Measurements from ENCODE around the gene TAF1. TPM values are rescaled to one million over a fixed set of nuclear protein-coding genes. Genes with fewer than 3 reads are reported as not detected.
"Not testable (repeated sequence)": the region's sequence is repeated elsewhere in the genome, so short reads cannot be mapped to it uniquely, and the experiment has no call there.

TAF1 gene
- total and polyA plus RNA-seq, 4 donors: 5.5 to 58.5 (median 30.1) TPM

DNA sequence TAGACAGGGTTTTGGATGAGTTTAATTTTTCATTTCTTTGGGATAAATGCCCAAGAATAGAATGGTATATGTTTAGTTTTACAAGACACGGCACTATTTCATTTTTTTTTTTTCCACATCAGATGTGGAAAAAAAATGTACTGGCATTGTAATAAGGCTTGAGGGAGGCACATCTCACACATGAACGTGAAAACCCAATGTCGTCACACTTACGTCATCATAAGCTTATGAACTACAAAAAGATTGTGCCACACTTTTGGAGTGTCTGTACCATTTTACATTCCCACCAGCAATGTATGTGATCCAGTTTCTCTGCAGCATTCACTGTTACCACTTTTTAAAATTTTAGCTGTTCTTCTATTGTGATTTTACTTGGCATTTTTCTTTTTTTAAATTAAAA, 74.2 kb downstream of the TAF1 start:
- Histone ChIP-seq H3K4me1 (ENCODE audit: control insufficient read depth in 1 of 2, insufficient read depth in 2 of 2, low read length in 2 of 2) (no peaks in the 10 kb centered on the region), H3K27ac (ENCODE audit: low read depth in 1 of 2, low read length in 2 of 2) (no peak overlapping the region), H3K9me3 (ENCODE audit: control insufficient read depth, low read length) (no peaks in the 10 kb centered on the region), H3K36me3 (ENCODE audit: control insufficient read depth in 1 of 2, insufficient read depth in 2 of 2, low read length in 1 of 2) (no peaks in the 10 kb centered on the region), H3K27me3 (ENCODE audit: control insufficient read depth in 1 of 2, insufficient read depth in 2 of 2, low read length in 1 of 2) (no peaks in the 10 kb centered on the region), H3K4me3 (ENCODE audit: low read length in 2 of 2) (no peak overlapping the region)
- intact Hi-C loops (cut with DNase I): no loop called here
- DNase-seq (no peak), ATAC-seq (ENCODE audit: low FRiP score) (no peak)
- 73 to 75% methylated on average over 4 of the region's 4 CpGs for WGBS, 2 donors

GRCh38 chrX:71441809-71442208, 75.7 kb downstream of the TAF1 start:
- H3K36me3 ChIP-seq (ENCODE audit: control insufficient read depth in 1 of 2, insufficient read depth in 2 of 2, low read length in 1 of 2); H3K4me3 ChIP-seq (ENCODE audit: low read length in 2 of 2); H3K4me1 ChIP-seq (ENCODE audit: control insufficient read depth in 1 of 2, insufficient read depth in 2 of 2, low read length in 2 of 2); DNase-seq; H3K27me3 ChIP-seq (ENCODE audit: control insufficient read depth in 1 of 2, insufficient read depth in 2 of 2, low read length in 1 of 2); intact Hi-C loops (cut with DNase I); H3K27ac ChIP-seq (ENCODE audit: low read depth in 1 of 2, low read length in 2 of 2); H3K9me3 ChIP-seq (ENCODE audit: control insufficient read depth, low read length); ATAC-seq (ENCODE audit: low FRiP score): not testable (repeated sequence)
- whole genome bisulfite sequencing, 2 donors: 94 to 100% methylated on average over 2 of the region's 2 CpGs

DNA sequence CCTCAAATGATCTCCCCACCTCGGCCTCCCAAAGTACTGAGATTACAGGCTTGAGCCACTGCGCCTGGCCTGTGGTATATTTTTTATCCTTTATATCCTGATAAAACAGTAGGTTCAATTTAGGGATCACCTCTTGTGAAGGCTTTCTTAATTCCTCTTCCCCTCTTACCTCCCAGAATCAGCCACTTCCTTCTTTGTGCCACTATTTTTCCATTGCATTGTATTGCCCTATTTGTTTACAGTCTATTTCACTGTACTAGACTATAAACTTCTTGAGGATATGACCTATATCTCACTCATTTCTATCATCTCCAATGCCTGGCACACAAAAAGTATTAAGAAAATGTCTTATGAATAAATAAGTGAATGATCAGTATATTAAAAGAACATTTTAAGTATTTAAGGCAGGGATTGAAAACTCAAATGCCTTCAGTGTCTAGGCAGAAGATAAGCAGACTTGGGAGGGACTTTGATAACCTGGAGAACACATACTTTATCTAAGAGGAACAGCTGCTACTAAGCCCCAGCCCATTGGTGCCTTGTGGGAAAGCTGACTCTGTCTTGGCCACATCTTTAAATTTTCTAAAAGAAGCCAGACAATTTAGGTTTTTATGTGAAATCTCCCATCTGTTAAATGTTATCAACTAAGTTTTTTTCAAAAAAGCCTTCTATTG, 84.4 kb downstream of the TAF1 start:
- intact Hi-C loops (cut with DNase I): no loop called here
- H3K4me3 ChIP-seq (ENCODE audit: low read length in 2 of 2): no peak overlapping the region
- H3K27ac ChIP-seq (ENCODE audit: low read depth in 1 of 2, low read length in 2 of 2): no peak overlapping the region
- no peaks in the 10 kb centered on the region for H3K36me3 ChIP-seq (ENCODE audit: control insufficient read depth in 1 of 2, insufficient read depth in 2 of 2, low read length in 1 of 2)
- no peak for ATAC-seq (ENCODE audit: low FRiP score)
- no peak for DNase-seq
- H3K27me3 ChIP-seq (ENCODE audit: control insufficient read depth in 1 of 2, insufficient read depth in 2 of 2, low read length in 1 of 2): no peaks in the 10 kb centered on the region
- no peaks in the 10 kb centered on the region for H3K4me1 ChIP-seq (ENCODE audit: control insufficient read depth in 1 of 2, insufficient read depth in 2 of 2, low read length in 2 of 2)
- 85 to 98% methylated on average over 2 of the region's 2 CpGs for WGBS, 2 donors
- no peaks in the 10 kb centered on the region for H3K9me3 ChIP-seq (ENCODE audit: control insufficient read depth, low read length)

GRCh38 chrX:71451518-71451917, 85.4 kb downstream of the TAF1 start:
- ATAC-seq (ENCODE audit: low FRiP score); H3K4me1 ChIP-seq (ENCODE audit: control insufficient read depth in 1 of 2, insufficient read depth in 2 of 2, low read length in 2 of 2); H3K4me3 ChIP-seq (ENCODE audit: low read length in 2 of 2); H3K9me3 ChIP-seq (ENCODE audit: control insufficient read depth, low read length); DNase-seq; H3K27me3 ChIP-seq (ENCODE audit: control insufficient read depth in 1 of 2, insufficient read depth in 2 of 2, low read length in 1 of 2); H3K27ac ChIP-seq (ENCODE audit: low read depth in 1 of 2, low read length in 2 of 2); intact Hi-C loops (cut with DNase I); H3K36me3 ChIP-seq (ENCODE audit: control insufficient read depth in 1 of 2, insufficient read depth in 2 of 2, low read length in 1 of 2): not testable (repeated sequence)
- 84 to 88% methylated on average over 4 of the region's 6 CpGs for WGBS, 2 donors

GRCh38 chrX:71453056-71453455, 86.9 kb downstream of the TAF1 start:
- H3K36me3 ChIP-seq (ENCODE audit: control insufficient read depth in 1 of 2, insufficient read depth in 2 of 2, low read length in 1 of 2): peaks cover 0 to 2% of the 10 kb centered on the region in 2 donors
- intact Hi-C loops (cut with DNase I): no loop called here
- H3K27ac ChIP-seq (ENCODE audit: low read depth in 1 of 2, low read length in 2 of 2): no peak overlapping the region
- no peak overlapping the region for H3K4me3 ChIP-seq (ENCODE audit: low read length in 2 of 2)
- H3K4me1 ChIP-seq (ENCODE audit: control insufficient read depth in 1 of 2, insufficient read depth in 2 of 2, low read length in 2 of 2): no peaks in the 10 kb centered on the region
- H3K27me3 ChIP-seq (ENCODE audit: control insufficient read depth in 1 of 2, insufficient read depth in 2 of 2, low read length in 1 of 2): no peaks in the 10 kb centered on the region
- no peaks in the 10 kb centered on the region for H3K9me3 ChIP-seq (ENCODE audit: control insufficient read depth, low read length)
- WGBS, 2 donors: 81 to 91% methylated on average over 4 of the region's 4 CpGs
- DNase-seq (no peak), ATAC-seq (ENCODE audit: low FRiP score) (no peak)

GRCh38 chrX:71454222-71454621, 88.1 kb downstream of the TAF1 start:
- DNase-seq: no peak
- Histone ChIP-seq H3K9me3 (ENCODE audit: control insufficient read depth, low read length) (no peaks in the 10 kb centered on the region), H3K27ac (ENCODE audit: low read depth in 1 of 2, low read length in 2 of 2) (no peak overlapping the region), H3K27me3 (ENCODE audit: control insufficient read depth in 1 of 2, insufficient read depth in 2 of 2, low read length in 1 of 2) (no peaks in the 10 kb centered on the region), H3K4me3 (ENCODE audit: low read length in 2 of 2) (no peak overlapping the region), H3K36me3 (ENCODE audit: control insufficient read depth in 1 of 2, insufficient read depth in 2 of 2, low read length in 1 of 2) (peaks cover 0 to 2% of the 10 kb centered on the region in 2 donors), H3K4me1 (ENCODE audit: control insufficient read depth in 1 of 2, insufficient read depth in 2 of 2, low read length in 2 of 2) (no peaks in the 10 kb centered on the region)
- intact Hi-C loops (cut with DNase I): no loop called here
- 69 to 80% methylated on average over 3 of the region's 3 CpGs for WGBS, 2 donors
- no peak for ATAC-seq (ENCODE audit: low FRiP score)

DNA sequence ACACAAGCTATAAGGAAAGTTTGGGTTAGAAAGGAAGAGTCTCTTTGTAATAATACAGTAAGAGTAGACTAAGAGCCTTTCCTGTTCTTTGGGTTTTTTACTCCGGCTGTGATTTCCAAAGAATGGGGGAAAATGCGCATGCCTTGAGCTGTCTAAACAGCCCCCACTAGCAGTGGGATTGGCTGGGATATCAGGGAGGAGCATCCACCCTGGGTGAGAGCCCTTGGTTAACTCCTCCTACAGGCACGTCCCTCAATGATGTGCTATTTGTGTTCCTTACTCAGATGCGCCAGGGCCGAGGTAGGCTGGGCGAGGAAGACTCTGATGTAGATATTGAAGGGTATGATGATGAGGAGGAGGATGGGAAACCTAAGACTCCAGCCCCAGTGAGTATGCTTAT, 92.7 kb downstream of the TAF1 start:
- no peaks in the 10 kb centered on the region for H3K27me3 ChIP-seq (ENCODE audit: control insufficient read depth in 1 of 2, insufficient read depth in 2 of 2, low read length in 1 of 2)
- H3K9me3 ChIP-seq (ENCODE audit: control insufficient read depth, low read length): no peaks in the 10 kb centered on the region
- H3K36me3 ChIP-seq (ENCODE audit: control insufficient read depth in 1 of 2, insufficient read depth in 2 of 2, low read length in 1 of 2): peaks cover 3 to 8% of the 10 kb centered on the region in 2 donors
- DNase-seq: no peak
- 87 to 92% methylated on average over 6 of the region's 6 CpGs for WGBS, 2 donors
- no peak overlapping the region for H3K4me3 ChIP-seq (ENCODE audit: low read length in 2 of 2)
- intact Hi-C loops (cut with DNase I): no loop called here
- ATAC-seq (ENCODE audit: low FRiP score): no peak
- no peak overlapping the region for H3K27ac ChIP-seq (ENCODE audit: low read depth in 1 of 2, low read length in 2 of 2)
- no peaks in the 10 kb centered on the region for H3K4me1 ChIP-seq (ENCODE audit: control insufficient read depth in 1 of 2, insufficient read depth in 2 of 2, low read length in 2 of 2)

DNA sequence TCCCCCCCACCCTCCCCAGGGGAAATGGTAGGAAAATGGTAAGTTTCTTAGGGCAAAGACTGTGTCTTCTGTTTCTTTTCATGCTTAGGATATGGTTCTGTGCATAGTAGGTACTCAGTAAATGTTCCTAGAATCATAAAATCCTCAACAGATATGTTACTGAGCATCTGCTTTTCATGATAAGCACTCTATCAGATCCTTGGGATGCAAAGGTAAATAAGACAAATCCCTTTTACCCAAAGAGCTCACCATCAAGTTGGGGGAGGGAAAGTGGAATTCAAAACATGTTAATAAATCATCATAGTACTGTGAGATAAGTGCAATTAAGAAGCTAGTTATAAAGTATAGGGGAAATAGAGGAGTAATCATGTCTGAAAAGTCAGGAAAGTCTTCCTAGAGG, 98.8 kb downstream of the TAF1 start:
- no peak overlapping the region for H3K27ac ChIP-seq (ENCODE audit: low read depth in 1 of 2, low read length in 2 of 2)
- ATAC-seq (ENCODE audit: low FRiP score) (no peak), DNase-seq (no peak)
- no peak overlapping the region for H3K4me3 ChIP-seq (ENCODE audit: low read length in 2 of 2)
- H3K4me1 ChIP-seq (ENCODE audit: control insufficient read depth in 1 of 2, insufficient read depth in 2 of 2, low read length in 2 of 2): no peaks in the 10 kb centered on the region
- no peaks in the 10 kb centered on the region for H3K27me3 ChIP-seq (ENCODE audit: control insufficient read depth in 1 of 2, insufficient read depth in 2 of 2, low read length in 1 of 2)
- intact Hi-C loops (cut with DNase I): no loop called here
- H3K36me3 ChIP-seq (ENCODE audit: control insufficient read depth in 1 of 2, insufficient read depth in 2 of 2, low read length in 1 of 2): peaks cover 0 to 6% of the 10 kb centered on the region in 2 donors
- no peaks in the 10 kb centered on the region for H3K9me3 ChIP-seq (ENCODE audit: control insufficient read depth, low read length)

DNA sequence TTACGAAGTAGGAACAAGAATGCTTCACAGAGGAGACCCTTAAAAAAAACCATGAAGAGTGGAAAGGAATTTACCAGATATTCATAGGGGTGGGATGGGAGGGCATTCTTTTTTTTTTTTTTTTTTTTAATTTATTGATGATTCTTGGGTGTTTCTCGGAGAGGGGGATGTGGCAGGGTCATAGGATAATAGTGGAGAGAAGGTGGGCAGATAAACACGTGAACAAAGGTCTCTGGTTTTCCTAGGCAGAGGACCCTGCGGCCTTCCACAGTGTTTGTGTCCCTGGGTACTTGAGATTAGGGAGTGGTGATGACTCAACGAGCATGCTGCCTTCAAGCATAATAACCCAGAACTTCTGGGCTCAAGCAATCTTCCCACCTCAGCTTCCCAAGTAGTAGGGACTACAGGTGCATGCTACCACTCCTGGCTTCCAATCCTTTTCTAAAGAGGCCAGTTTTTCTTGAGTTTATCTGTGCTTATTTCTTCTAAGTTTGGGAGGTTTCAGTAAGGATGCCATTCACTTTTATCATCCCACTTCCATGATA, 100.9 kb downstream of the TAF1 start:
- Histone ChIP-seq H3K36me3 (ENCODE audit: control insufficient read depth in 1 of 2, insufficient read depth in 2 of 2, low read length in 1 of 2) (peaks cover 0 to 2% of the 10 kb centered on the region in 2 donors), H3K4me1 (ENCODE audit: control insufficient read depth in 1 of 2, insufficient read depth in 2 of 2, low read length in 2 of 2) (no peaks in the 10 kb centered on the region), H3K9me3 (ENCODE audit: control insufficient read depth, low read length) (no peaks in the 10 kb centered on the region), H3K4me3 (ENCODE audit: low read length in 2 of 2) (no peak overlapping the region), H3K27ac (ENCODE audit: low read depth in 1 of 2, low read length in 2 of 2) (no peak overlapping the region), H3K27me3 (ENCODE audit: control insufficient read depth in 1 of 2, insufficient read depth in 2 of 2, low read length in 1 of 2) (no peaks in the 10 kb centered on the region)
- DNase-seq (no peak), ATAC-seq (ENCODE audit: low FRiP score) (no peak)
- WGBS, 2 donors: 69 to 77% methylated on average over 5 of the region's 5 CpGs
- intact Hi-C loops (cut with DNase I): no loop called here
